HG03520 (cell line): Measurements from ENCODE around the gene GGT6.

Source experiments
- ATAC-seq: cut with Tn5 transposase; IDR thresholded peaks from one replicate; pipeline ENCODE4 v1.9.1; 2021; ENCODE audit warnings: mild to moderate bottlenecking, moderate library complexity; ENCODE audit not compliant: unreplicated experiment

The GGT6 gene

GRCh38 chr17:4554997-4555799, 5.2 kb downstream of the GGT6 start, which contains the start of gene MYBBP1A:
MYBBP1A (minus strand) TSS chr17:4555384; CDS start chr17:4555324, 60 bp downstream.
- ATAC-seq = peak; percentile 79

GRCh38 chr17:4554441-4554996, 5.9 kb downstream of the GGT6 start:
- no peak for ATAC-seq

- no peak for ATAC-seq
Measured at GRCh38 chr17:4553669-4554068, 6.7 kb downstream of the GGT6 start.

GRCh38 chr17:4551796-4552525, 8.4 kb downstream of the GGT6 start:
- ATAC-seq = no peak

GRCh38 chr17:4551141-4551540, 9.2 kb downstream of the GGT6 start:
- no peak for ATAC-seq

DNA sequence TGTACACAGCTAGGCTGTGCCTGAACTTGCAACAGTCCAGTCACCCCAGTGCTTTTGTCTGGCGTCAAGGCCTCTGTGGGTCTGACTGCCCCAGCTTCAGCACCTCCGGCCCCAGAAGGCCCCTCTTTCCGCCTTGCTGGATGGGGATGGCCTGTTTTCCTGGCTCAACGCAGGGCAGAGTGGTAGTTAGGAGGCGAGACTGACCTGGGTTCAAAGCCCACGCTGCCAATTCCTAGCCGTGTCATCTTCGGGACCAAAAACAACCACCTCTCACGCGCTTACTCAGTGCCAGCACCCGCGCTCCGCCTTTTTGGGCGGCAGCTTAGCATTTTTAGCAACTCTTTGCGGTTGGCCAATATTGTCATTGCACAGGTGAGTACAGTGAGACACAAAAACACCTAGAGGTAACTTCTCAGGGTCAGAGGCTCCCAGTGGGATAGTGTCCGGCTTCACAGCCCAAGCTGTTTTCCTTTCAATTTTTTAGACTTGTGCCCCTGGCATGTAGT, 9.8 kb downstream of the GGT6 start:
- ATAC-seq = no peak

DNA sequence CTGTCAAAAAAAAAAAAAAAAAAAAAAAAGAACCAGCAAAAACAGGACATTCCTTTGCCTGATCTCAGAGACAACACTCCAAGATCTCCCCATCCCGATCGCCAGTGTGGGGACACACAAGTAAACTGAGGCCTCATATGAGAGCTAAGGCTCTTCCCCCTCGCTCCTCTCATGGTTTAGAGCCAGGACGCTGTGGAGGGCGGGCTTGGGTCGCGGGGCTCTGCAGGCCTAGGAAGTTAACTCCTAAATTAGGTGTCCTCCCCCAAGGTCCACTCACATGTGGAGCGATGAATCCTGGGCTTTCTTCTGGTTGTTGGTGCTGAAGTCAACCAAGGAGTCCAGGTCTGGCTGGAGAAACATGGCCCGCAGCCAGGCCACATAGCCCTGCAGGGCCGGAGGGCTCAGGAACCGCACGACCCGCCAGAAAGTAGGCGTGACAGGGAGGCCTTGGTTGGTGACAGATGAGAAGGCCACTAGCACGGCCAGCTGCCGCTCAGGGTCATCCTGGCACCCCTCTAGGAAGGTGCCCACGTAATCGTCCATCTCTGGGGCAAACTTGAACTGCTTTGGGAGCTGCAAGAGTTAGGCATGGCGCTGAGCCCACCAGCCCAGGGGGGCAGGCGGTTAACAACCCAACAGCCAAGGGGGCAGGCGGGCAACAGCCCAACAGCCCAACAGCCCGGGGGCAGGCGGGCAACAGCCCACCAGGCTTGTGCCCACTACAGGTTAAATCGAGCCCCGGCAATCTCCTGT, 10.4 kb downstream of the GGT6 start:
- no peak for ATAC-seq

DNA sequence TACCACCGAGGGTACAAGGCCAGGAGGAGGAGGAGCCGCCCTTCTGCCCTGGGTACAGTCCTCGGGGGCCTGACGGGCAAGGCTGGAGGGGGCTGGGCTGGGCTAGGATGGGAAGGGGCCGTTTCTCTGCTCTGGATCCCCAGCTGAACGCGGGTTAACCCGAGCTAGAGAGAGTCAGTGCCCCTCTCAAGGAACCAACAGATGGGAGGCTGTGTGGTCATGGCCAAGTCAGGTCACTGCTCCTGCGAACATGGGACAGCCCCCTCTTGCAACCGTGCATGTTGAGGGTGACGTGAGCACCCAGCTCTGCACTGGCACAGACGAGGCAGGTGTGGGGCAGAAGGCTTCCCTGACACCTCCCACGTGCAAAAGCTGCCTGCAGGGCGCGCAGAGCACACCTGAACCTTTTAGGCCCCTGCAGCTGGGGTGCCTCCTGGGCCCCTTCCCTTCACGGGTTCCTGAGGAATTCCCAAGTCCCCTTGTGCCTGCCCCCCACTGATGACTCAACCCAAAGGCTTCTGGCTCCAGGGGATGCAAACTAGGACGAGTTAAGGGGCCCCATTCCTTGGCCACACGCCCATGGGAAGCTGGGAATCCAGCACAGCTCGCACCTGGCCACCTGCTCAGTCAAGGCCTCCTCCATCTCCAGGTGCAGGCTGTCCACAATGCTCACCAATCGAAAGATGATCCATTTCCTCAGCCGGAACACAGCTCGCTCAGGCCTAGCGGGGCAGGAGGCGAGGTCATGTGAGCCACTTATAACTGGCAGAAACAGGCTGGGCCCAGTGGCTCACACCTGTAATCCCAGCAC, 11.5 kb downstream of the GGT6 start:
- ATAC-seq = no peak

- ATAC-seq = no peak
Measured at GRCh38 chr17:4548061-4548461, 12.3 kb downstream of the GGT6 start.

DNA sequence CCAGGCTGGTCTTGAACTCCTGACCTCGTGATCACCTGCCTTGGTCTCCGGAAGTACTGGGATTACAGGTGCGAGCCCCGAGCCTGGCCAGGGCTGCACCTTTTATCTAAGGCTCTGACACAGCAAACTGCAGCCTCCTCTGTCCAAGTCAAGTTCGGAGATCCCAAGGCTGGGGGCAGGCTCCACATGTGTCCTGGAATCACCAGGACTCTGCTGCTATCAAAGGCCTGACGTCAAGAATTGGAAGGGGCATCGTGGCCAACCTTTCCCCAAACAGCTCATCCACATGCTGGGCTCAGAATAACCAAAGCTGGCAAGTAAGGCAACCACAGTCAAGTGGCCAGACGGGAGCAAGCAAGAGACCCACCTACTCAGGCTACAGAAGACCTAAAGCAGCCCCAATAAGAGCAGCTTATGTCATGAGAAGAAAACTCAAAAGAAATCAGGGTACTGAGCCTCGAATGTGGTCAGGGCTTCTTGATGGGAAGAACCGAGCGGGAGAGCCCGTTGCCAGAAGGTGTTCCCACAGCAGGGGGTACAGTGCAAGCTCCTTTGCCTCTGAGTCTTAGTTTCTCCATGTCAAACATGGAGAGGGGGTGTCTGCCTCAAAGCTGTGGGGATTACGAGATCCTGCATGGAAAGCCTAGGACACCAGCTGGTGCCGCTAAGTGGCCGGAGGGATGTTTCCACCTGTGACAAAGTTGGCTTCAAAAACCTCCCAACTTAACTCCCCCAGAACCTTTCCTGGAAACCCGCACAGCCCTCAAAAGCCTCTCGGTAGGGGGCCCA, 13.1 kb downstream of the GGT6 start:
- ATAC-seq = no peak

GRCh38 chr17:4545217-4545951, 15.0 kb downstream of the GGT6 start:
- ATAC-seq = no peak

DNA sequence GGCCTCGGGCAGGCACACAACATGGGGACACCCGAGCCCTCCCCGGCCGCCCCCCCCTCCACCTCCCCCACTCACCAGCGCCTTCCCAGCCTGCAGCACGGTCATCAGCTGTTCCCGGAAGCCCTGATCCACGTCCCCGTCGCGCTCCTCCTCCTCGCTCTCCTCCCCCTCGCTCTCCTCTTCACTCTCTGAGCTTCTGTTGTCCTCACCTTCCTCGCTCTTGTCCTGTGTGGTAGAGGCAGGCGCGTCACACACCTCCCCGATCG, 15.5 kb downstream of the GGT6 start:
- ATAC-seq = no peak

- ATAC-seq = no peak
Measured at GRCh38 chr17:4544135-4544950, 16.0 kb downstream of the GGT6 start.

DNA sequence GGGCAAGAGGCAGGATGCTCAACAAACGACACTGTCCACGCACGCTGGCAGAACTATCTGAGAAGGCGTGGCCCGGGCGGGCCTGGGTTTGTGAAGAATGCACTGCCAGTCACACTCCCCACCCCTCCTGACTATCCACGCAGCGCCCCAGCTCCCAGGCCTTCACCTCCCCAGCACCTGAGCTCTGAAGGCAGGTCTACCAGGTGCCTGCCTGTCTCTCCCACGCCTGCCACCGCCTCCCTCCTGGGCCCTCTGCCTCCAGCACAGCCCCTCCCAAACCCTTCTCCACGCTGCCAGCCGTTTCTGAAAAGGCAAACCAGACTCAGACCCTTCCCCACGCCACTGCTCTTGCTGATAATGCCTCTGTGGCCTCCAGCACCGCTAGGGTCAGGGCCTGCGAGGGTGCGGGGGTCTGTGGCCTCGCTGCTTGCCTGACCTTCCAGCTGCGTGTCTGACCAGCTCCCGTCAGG, 16.8 kb downstream of the GGT6 start:
- no peak for ATAC-seq

- ATAC-seq = no peak
Measured at GRCh38 chr17:4542726-4543191, 17.6 kb downstream of the GGT6 start.

DNA sequence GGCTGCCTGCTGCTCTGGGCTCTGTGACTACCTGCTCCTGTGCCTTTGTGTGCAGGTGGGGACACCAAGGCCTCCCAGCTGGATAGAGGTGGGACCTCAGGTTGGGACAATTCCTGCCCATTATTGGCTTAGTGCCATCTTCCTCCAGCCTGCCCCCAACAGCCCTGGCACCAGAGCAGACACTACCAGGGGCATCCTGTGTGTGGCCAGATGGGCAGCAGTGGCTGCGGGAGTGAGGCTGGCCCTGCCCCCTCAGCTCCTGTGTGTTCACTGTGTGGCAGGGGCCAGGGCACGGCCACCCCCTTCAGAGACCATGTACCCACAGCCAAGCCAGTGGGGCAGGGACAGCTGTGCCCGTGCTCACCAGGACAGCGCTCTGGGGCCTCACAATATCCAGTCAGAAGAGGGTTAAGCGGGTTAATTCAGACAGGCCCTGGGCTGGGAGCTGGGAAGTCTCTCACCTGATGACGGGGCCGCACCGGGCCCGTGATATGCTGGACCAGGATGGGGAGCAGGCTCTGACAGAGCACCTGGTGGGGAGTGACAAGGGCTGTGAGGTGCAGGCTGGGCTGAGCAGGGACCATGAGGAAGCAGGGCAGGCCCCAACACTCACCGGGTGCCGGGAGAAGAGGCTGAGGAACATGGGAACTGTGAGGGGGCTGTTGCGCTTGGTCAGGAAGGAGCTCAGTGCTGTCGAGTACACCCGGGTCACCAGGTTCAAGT, 18.2 kb downstream of the GGT6 start:
- ATAC-seq = no peak

DNA sequence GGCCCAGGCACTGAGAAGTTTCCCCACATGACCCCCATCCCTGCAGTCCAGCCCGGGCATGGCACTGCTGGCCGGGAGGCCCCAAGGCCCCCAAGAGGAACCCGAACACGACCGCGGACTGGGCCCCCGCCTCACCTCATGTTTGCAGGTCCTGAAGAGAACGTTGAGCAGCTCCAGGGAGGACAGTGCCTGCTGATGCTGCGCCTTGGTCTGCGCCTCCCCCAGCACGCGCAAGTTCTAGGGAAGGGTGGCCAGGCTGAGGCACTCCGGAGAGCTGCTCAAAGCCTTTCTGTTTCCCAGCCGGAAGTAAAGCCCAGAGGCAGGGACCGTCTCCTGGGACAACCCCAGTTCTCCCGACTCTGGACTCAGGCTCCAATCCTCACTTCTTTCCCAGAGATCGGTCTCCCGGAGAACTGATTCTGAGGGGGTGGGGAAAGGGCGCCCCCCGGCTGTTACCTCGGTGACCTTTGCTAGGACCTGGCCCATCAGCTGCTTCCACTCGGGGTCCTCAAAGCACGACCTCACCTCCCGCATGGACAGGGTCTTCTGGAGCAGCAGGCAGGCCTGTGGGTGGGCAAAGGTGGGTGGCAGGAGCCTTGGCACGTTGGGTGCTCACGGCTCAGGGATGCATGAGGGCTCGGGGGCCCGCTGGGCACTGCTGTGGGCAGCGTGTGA, 18.9 kb downstream of the GGT6 start:
- no peak for ATAC-seq
